Measurements from ENCODE around the gene PPIF.

DNA sequence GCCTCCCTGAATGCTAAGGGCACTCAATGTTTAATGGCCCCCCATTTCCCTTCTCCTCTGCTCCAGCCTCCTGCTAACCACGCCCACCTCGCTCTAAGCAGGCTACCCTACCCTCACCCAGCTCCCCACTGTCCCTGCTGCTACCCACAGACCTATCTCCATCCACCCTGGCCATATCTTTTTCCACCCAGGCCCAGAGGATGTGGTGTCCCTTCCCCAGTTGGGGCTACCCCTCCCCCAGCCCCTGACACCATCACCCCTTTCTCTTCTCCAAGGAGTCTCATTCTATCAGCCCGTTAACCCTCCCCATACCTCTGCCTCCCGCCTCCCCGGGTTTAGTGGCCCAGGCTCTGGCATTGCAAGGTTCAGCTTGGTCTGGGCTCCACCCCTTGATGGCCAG, 28.9 kb upstream of the PPIF start:
- TF ChIP-seq POLR2AphosphoS5 (IDR thresholded peaks at IDR 0.05; ENCODE audit: low read depth): no peak
- TF ChIP-seq, protein P1, sequence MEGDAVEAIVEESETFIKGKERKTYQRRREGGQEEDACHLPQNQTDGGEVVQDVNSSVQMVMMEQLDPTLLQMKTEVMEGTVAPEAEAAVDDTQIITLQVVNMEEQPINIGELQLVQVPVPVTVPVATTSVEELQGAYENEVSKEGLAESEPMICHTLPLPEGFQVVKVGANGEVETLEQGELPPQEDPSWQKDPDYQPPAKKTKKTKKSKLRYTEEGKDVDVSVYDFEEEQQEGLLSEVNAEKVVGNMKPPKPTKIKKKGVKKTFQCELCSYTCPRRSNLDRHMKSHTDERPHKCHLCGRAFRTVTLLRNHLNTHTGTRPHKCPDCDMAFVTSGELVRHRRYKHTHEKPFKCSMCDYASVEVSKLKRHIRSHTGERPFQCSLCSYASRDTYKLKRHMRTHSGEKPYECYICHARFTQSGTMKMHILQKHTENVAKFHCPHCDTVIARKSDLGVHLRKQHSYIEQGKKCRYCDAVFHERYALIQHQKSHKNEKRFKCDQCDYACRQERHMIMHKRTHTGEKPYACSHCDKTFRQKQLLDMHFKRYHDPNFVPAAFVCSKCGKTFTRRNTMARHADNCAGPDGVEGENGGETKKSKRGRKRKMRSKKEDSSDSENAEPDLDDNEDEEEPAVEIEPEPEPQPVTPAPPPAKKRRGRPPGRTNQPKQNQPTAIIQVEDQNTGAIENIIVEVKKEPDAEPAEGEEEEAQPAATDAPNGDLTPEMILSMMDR (IDR thresholded peaks at IDR 0.05; ENCODE audit: insufficient read depth, low read length): no peak
- TF ChIP-seq, protein P2, sequence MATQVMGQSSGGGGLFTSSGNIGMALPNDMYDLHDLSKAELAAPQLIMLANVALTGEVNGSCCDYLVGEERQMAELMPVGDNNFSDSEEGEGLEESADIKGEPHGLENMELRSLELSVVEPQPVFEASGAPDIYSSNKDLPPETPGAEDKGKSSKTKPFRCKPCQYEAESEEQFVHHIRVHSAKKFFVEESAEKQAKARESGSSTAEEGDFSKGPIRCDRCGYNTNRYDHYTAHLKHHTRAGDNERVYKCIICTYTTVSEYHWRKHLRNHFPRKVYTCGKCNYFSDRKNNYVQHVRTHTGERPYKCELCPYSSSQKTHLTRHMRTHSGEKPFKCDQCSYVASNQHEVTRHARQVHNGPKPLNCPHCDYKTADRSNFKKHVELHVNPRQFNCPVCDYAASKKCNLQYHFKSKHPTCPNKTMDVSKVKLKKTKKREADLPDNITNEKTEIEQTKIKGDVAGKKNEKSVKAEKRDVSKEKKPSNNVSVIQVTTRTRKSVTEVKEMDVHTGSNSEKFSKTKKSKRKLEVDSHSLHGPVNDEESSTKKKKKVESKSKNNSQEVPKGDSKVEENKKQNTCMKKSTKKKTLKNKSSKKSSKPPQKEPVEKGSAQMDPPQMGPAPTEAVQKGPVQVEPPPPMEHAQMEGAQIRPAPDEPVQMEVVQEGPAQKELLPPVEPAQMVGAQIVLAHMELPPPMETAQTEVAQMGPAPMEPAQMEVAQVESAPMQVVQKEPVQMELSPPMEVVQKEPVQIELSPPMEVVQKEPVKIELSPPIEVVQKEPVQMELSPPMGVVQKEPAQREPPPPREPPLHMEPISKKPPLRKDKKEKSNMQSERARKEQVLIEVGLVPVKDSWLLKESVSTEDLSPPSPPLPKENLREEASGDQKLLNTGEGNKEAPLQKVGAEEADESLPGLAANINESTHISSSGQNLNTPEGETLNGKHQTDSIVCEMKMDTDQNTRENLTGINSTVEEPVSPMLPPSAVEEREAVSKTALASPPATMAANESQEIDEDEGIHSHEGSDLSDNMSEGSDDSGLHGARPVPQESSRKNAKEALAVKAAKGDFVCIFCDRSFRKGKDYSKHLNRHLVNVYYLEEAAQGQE (IDR thresholded peaks at IDR 0.05; ENCODE audit: insufficient replicate concordance, low read depth): no peak

Measured in HL-60 (cell line).